ENCODE measurements around the gene DGKD.

- TF ChIP-seq CTCF (IDR thresholded peaks at IDR 0.05) (no peak), POLR2A (IDR thresholded peaks at IDR 0.05) (no peak)
Observed at GRCh38 chr2:233464056-233464455, 109.8 kb downstream of the DGKD start.
